Measurements from ENCODE around the gene YJU2. TPM values are rescaled to one million over a fixed set of nuclear protein-coding genes. Genes with fewer than 3 reads are reported as not detected.

YJU2 gene
- total and polyA plus RNA-seq, 2 of the 8 experiments (the other 6 are each of a cell fraction or from before 2014, with no cell fraction given) = 26.8 to 27.7 TPM

GRCh38 chr19:4215807-4216206 lies 31.1 kb upstream of the YJU2 start:
- Histone ChIP-seq H3K9me3 (ENCODE audit: insufficient read depth in 2 of 2, low read depth in 1 of 2, low read length in 1 of 2) (peaks cover 0 to 2% of the 10 kb centered on the region in 2 experiments; a peak in 1 of 4 replicates), H3K79me1 (ENCODE audit: low read depth, low read length) (no peaks in the 10 kb centered on the region), H3K9ac (replicated peaks in 1 of 4; ENCODE audit: extremely low read depth in 1 of 4, low read depth in 3 of 4, low read length in 3 of 4) (no peak overlapping the region), H2BK12ac (ENCODE audit: low read depth, low read length) (no peak overlapping the region), H3K4me1 (replicated peaks in 1 of 4; ENCODE audit: control insufficient read depth in 3 of 4, insufficient read depth in 4 of 4, low read length in 3 of 4) (no peaks in the 10 kb centered on the region), H4K8ac (ENCODE audit: extremely low read depth, insufficient read depth, low read length) (peak overlapping the region; percentile 25; the same call in 1 of the 2 replicates), H4K5ac (ENCODE audit: insufficient read length, low read depth, low read length) (no peak overlapping the region), H4K20me1 (replicated peaks in 1 of 2; ENCODE audit: control insufficient read depth in 1 of 2, insufficient read depth in 2 of 2, low read length in 2 of 2) (peaks cover 2% of the 10 kb centered on the region in 2 experiments), H4K91ac (replicated peaks; ENCODE audit: insufficient read length, low read length) (no peak overlapping the region), H3K36me3 (ENCODE audit: control insufficient read depth in 2 of 4, insufficient read depth in 4 of 4, low read length in 3 of 4) (peaks cover 0 to 7% (median 2%) of the 10 kb centered on the region in 4 experiments; a peak in 4 of 8 replicates), H3K4me2 (ENCODE audit: insufficient read depth in 1 of 2, low read depth in 2 of 2, low read length in 2 of 2) (no peak overlapping the region), H2AFZ (ENCODE audit: low read length) (no peak overlapping the region), H3K4me3 (ENCODE audit: extremely low read depth in 1 of 4, insufficient read depth in 2 of 4, low read depth in 3 of 4, low read length in 4 of 4) (no peak overlapping the region), H3K23ac (ENCODE audit: insufficient read length) (no peak overlapping the region), H2BK20ac (ENCODE audit: low read length) (no peak overlapping the region), H3K23me2 (ENCODE audit: low read depth, low read length) (no peaks in the 10 kb centered on the region), H3K56ac (replicated peaks; ENCODE audit: insufficient read length, low read depth, low read length) (no peak overlapping the region), H3K14ac (ENCODE audit: insufficient read length) (no peak overlapping the region), H3K27me3 (replicated peaks in 1 of 4; ENCODE audit: control insufficient read depth in 3 of 4, extremely low read depth in 1 of 4, insufficient read depth in 3 of 4, low read length in 3 of 4) (no peaks in the 10 kb centered on the region), H3K79me2 (ENCODE audit: control insufficient read depth in 1 of 2, insufficient read depth in 2 of 2, low read length in 2 of 2) (no peaks in the 10 kb centered on the region), H2BK15ac (ENCODE audit: low read length) (no peak overlapping the region), H2BK120ac (replicated peaks; ENCODE audit: low read depth, low read length) (no peak overlapping the region), H3K18ac (ENCODE audit: extremely low read depth, low read length) (no peak overlapping the region), H3K4ac (replicated peaks; ENCODE audit: insufficient read length, low read depth, low read length) (no peak overlapping the region), H2BK5ac (ENCODE audit: low read depth, low read length) (no peak overlapping the region), H3K27ac (ENCODE audit: low read depth, low read length) (no peak overlapping the region), H2AK5ac (ENCODE audit: low read depth, low read length) (no peak overlapping the region)
- CTCF ChIA-PET (ENCODE audit: partially characterized antibody) = interaction anchor here (0.7 kb wide), 2 partner anchors 10 to 404 kb away, joined by 3 read pairs; no protein-coding TSS in a partner anchor
- no peak for DNase-seq (ENCODE audit: low read depth in 1 of 2, low spot score in 2 of 2)
- TF ChIP-seq SIN3A (conservative IDR thresholded peaks at IDR 0.05 in 1 of 2, IDR thresholded peaks at IDR 0.05 in 1 of 2; ENCODE audit: low read depth in 1 of 2, low read length in 2 of 2) = no peak
- no peak for TF ChIP-seq FOSL1 (IDR thresholded peaks at IDR 0.05; ENCODE audit: insufficient read depth, low read depth, low read length)
- no peak for TF ChIP-seq SP2 (IDR thresholded peaks at IDR 0.05; ENCODE audit: low read length)
- TF ChIP-seq YY1 (IDR thresholded peaks at IDR 0.05; ENCODE audit: low read depth, low read length) = no peak
- no peak for FAIRE-seq
- POLR2A ChIA-PET (ENCODE audit: partially characterized antibody) = interaction anchor here (2.4 kb wide), 1 partner anchor 8 kb away, joined by 6 read pairs; no protein-coding TSS in a partner anchor
- 93% methylated on average over 10 of the region's 10 CpGs; no CpG with 5 or more reads in 1 of the 2 experiments for WGBS, 2 experiments (ENCODE audit: extremely low coverage in 1 of 2, insufficient coverage in 1 of 2, insufficient read length in 1 of 2, insufficient replicate concordance in 2 of 2, low coverage in 1 of 2, low lambda C conversion rate in 2 of 2, missing lambda C conversion rate in 1 of 2)
